CD4-positive, alpha-beta T cell treated with Interferon alpha-2 for 1 hour (primary cell): ENCODE results near the gene RGPD8.
"Not testable (repeated sequence)": the region's sequence is repeated elsewhere in the genome, so short reads cannot be mapped to it uniquely, and the experiment has no call there.

Experiments used
- DNase-seq, 2 donors: peaks; one replicate each; pipeline ENCODE4 v3.0.0-alpha.2; 2020 to 2022

RGPD8 gene

GRCh38 chr2:112433480-112433879 lies at the start of gene RGPD8:
Gene RGPD8, minus strand, starts transcription at chr2:112433645. Its CDS starts 192 bp downstream, at chr2:112433453.
- DNase-seq = peak; percentile 93 to 94

GRCh38 chr2:112483042-112483473 lies 49.6 kb upstream of the RGPD8 start:
- peak in 1 of 2 donors; percentile 5 for DNase-seq

GRCh38 chr2:112482309-112483041 lies 49.0 kb upstream of the RGPD8 start:
- no peak for DNase-seq

- DNase-seq = peak; percentile 69 to 84
Measured at GRCh38 chr2:112481528-112482233, 48.2 kb upstream of the RGPD8 start, which contains the start of gene TTL. Gene TTL, plus strand, starts transcription at chr2:112482156. Its CDS starts 189 bp downstream, at chr2:112482345.

- DNase-seq = peak; percentile 73 to 84
Measured at GRCh38 chr2:112481050-112481527, 47.6 kb upstream of the RGPD8 start.

GRCh38 chr2:112480530-112481049 lies 47.1 kb upstream of the RGPD8 start:
- peak; percentile 21 to 40 for DNase-seq

GRCh38 chr2:112476434-112476833 lies 43.0 kb upstream of the RGPD8 start:
- DNase-seq = no peak

GRCh38 chr2:112474844-112475486 lies 41.5 kb upstream of the RGPD8 start:
- no peak for DNase-seq

GRCh38 chr2:112472547-112473263 lies 39.3 kb upstream of the RGPD8 start:
- no peak for DNase-seq

GRCh38 chr2:112465382-112465781 lies 31.9 kb upstream of the RGPD8 start:
- DNase-seq = no peak

GRCh38 chr2:112463256-112463655 lies 29.8 kb upstream of the RGPD8 start:
- no peak for DNase-seq

- no peak for DNase-seq
Measured at GRCh38 chr2:112462178-112462577, 28.7 kb upstream of the RGPD8 start.

- no peak for DNase-seq
Measured at GRCh38 chr2:112459372-112459771, 25.9 kb upstream of the RGPD8 start.

- no peak for DNase-seq
Measured at GRCh38 chr2:112454586-112454985, 21.1 kb upstream of the RGPD8 start.

GRCh38 chr2:112451317-112451716 lies 17.9 kb upstream of the RGPD8 start:
- no peak for DNase-seq

- no peak for DNase-seq
Measured at GRCh38 chr2:112449854-112450253, 16.4 kb upstream of the RGPD8 start.

GRCh38 chr2:112444256-112444655 lies 10.8 kb upstream of the RGPD8 start:
- not testable (repeated sequence) for DNase-seq

- DNase-seq = not testable (repeated sequence)
Measured at GRCh38 chr2:112438603-112439261, 5.3 kb upstream of the RGPD8 start.

GRCh38 chr2:112437405-112437831 lies 4.0 kb upstream of the RGPD8 start:
- DNase-seq = not testable (repeated sequence)

- not testable (repeated sequence) for DNase-seq
Measured at GRCh38 chr2:112436993-112437392, 3.5 kb upstream of the RGPD8 start.

GRCh38 chr2:112435716-112436431 lies 2.4 kb upstream of the RGPD8 start:
- not testable (repeated sequence) for DNase-seq
